HFF-Myc (cell line): ENCODE results near the gene ZNF808.
"Not testable (repeated sequence)": the region's sequence is repeated elsewhere in the genome, so short reads cannot be mapped to it uniquely, and the experiment has no call there.

Source experiments
- DNase-seq: peaks from one replicate; pipeline ENCODE4 v3.0.0-alpha.2; 2011; ENCODE audit warnings: low read depth; ENCODE audit errors: extremely low read depth
- H3K4me3 ChIP-seq: replicated peaks from 2 replicates; pipeline ENCODE4 v1.5.1; 2011; ENCODE audit warnings: low read depth, mild to moderate bottlenecking, control low read depth, low read length
- TF ChIP-seq, protein P1 (sequence below): IDR thresholded peaks from 2 replicates; pipeline ENCODE4 v1.5.1; 2012; ENCODE audit warnings: mild to moderate bottlenecking, low read depth, low read length, control low read depth; ENCODE audit errors: missing control alignments

The ZNF808 gene

DNA sequence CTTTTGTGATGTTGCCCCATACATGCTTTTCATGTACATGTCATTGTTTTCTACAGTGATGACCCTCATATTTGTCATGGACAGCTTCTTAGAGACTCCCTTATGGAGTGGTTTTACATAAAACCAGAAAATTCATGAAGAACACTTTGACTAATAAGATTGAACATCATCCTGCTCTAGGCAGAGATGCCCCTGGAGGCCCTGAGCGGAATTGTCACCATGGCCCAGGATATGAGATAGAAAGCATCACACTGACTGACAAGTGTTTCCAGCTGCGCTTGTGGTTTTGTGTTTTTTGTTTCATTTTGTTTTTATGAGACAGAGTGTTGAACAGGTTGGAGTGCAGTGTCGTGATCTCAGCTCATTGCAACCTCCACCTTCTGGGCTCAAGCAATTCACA, 64.8 kb downstream of the ZNF808 start:
- no peak for DNase-seq
- TF ChIP-seq, protein P1, sequence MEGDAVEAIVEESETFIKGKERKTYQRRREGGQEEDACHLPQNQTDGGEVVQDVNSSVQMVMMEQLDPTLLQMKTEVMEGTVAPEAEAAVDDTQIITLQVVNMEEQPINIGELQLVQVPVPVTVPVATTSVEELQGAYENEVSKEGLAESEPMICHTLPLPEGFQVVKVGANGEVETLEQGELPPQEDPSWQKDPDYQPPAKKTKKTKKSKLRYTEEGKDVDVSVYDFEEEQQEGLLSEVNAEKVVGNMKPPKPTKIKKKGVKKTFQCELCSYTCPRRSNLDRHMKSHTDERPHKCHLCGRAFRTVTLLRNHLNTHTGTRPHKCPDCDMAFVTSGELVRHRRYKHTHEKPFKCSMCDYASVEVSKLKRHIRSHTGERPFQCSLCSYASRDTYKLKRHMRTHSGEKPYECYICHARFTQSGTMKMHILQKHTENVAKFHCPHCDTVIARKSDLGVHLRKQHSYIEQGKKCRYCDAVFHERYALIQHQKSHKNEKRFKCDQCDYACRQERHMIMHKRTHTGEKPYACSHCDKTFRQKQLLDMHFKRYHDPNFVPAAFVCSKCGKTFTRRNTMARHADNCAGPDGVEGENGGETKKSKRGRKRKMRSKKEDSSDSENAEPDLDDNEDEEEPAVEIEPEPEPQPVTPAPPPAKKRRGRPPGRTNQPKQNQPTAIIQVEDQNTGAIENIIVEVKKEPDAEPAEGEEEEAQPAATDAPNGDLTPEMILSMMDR: peak; percentile 4
- no peak overlapping the region for H3K4me3 ChIP-seq

DNA sequence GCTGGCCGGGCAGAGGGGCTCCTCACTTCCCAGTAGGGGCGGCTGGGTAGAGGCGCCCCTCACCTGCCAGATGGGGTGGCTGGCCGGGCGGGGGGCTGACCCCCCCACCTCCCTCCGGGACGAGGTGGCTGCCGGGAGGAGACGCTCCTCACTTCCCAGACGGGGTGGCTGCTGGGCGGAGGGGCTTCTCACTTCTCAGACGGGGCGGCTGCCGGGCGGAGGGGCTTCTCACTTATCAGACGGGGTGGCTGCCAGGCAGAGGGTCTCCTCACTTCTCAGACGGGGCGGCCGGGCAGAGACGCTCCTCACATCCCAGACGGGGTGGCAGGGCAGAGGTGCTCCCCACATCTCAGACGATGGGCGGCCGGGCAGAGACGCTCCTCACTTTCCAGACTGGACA, 66.0 kb downstream of the ZNF808 start:
- DNase-seq, H3K4me3 ChIP-seq: not testable (repeated sequence)

DNA sequence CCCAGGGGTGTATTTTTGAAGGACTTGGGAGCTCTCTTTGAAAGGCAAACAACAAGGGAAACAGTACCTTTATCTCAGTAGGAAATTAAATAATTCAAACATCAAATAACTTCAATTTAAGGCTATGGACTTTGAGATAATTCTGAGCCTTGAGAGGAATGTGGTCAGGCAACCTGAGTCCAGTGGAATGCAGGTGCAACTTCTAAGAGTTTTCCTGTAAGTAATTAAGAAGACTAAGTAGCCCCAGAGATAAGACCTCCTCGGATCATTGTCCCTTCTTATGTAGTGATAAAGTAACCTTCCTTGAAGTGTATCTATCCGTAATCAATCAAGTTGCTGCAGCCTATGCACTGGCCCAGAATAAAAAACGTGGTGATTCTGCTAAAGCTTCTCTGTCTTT, 71.8 kb downstream of the ZNF808 start:
- TF ChIP-seq, protein P1: no peak
- no peak for DNase-seq
- no peak overlapping the region for H3K4me3 ChIP-seq

DNA sequence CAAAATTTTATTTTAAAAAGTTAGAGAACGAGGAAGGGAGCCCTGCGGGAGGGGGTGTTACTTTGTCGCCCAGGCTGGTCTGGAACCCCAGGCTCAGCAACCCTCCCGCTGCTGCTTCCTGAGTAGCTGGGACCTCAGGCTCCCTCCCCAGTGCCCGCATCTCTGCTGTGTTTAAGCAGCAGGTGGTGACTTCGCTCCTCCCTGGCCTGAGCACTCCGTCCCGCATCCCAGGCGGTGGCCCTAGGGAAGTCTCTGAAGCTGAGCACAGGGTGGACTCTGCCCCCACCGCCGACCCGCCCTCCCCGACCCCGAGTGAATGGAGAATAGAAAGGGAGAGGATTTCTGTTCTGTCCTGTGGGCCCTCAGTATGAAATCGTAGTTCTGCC, 73.2 kb downstream of the ZNF808 start:
- peak overlapping the region; percentile 47 for H3K4me3 ChIP-seq
- no peak for DNase-seq
- TF ChIP-seq, protein P1: no peak

DNA sequence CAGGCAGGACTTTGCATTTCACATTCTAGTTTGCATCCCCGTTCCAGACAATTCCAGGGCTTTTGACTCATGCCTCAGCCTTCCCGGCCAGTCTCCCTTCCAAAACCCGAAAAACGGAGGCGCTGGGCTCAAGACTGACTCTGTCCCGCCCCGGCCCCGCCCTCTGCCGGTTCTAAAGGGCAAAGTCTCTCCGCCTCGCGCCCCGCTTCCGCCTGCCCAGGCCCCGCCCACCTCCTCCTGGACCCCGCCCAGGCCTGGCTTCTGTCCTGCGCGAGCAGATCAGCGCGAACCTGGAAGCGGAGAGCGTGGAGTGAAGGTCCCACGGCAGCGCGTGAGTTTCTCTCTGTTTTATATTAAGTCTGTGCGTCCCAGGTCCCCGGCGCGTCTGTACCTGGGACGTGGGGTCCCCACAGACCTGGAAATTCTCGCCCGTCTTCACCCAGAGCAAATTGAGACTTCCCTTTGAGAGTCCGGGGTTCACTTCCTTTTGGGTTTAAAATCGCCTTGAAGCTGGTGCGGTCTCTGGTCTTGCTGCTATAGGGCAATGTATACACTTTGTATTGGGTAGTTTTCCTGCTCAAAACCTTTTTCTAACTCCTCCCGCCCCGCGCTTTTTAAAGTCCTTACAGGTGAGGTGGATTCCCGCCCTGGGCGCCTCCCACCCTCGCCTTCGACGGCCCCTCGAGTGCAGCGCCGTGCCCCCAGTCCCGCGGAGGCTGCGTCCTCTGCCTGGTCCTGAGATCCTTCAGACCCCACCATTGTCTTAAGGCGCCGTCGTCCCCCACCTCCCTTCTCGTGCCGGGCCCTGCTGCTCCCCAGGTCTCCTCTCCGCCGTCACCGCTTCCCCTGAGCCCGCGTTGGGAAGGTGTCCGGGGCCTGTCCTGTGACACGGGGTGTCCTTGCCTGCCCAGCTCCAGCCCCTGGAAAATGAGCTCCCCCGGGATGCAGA, 73.8 kb downstream of the ZNF808 start:
- DNase-seq: peak; percentile 26
- TF ChIP-seq, protein P1: peak; percentile 14
- H3K4me3 ChIP-seq: peak overlapping the region; percentile 47

DNA sequence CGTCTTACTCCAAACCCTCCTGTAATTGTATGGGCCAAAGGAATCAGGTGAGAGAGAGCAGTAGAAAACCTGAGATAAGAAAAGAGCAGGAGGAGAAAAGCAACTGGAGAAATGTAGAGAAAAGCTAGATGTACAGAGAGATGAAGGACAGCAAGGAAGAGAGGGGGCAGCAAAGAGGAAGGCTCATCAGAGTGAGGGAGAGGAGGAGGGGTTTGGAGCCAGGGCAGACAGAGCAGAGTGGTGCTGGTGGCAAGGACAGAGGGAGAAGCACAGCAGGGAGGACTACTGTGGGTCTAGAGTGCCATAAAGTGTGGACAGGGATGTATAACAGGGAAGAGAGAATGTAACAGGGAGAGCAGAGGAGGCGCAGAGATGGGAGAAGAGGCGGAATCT, 74.5 kb downstream of the ZNF808 start:
- DNase-seq: not testable (repeated sequence)
- peak overlapping the region; percentile 47 for H3K4me3 ChIP-seq

DNA sequence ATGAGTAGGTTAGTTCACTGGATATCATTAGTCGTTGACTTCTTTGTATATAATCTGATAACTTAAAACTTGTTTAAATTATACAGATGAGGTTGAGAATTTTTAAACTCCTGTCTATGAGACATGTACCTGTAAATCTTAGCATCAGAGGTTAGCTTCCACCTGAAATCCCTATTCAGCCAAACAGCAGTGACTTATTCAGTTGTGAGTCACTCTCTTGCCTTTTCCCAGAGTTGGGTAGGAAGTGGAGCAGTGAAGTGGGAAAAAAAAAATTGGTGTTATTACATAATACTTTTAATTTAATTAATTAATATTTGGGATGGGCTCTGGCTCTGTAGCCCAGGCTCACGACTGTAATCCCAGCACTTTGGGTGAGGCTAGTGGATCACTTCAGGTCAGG, 75.5 kb downstream of the ZNF808 start:
- no peak for DNase-seq
- no peak overlapping the region for H3K4me3 ChIP-seq
- TF ChIP-seq, protein P1: no peak
